HepG2 (cell line): ENCODE results near the gene NIP7. TPM values are rescaled to one million over a fixed set of nuclear protein-coding genes. Genes with fewer than 3 reads are reported as not detected.

Experiments used
- E2F5 ChIP-seq: sonication (generic); formaldehyde crosslinking; conservative IDR thresholded peaks from 2 replicates; pipeline ENCODE4 v1.4.0; 2020; ENCODE audit warnings: missing genetic modification reagents
- MAFF ChIP-seq: IDR thresholded peaks from 2 replicates; pipeline ENCODE4 v1.6.1; 2011; ENCODE audit warnings: low read depth, low read length, improper control_type of control experiment
- MED13 ChIP-seq: sonication (generic); formaldehyde crosslinking; IDR thresholded peaks from 2 replicates; pipeline ENCODE4 v1.5.0; 2020; ENCODE audit warnings: missing genetic modification reagents
- NCOA5 ChIP-seq: sonication (generic); formaldehyde crosslinking; IDR thresholded peaks from 2 replicates; pipeline ENCODE4 v1.4.0; 2020; ENCODE audit warnings: missing genetic modification reagents
- NFRKB ChIP-seq: fragments of 450-650 bp; IDR thresholded peaks from 2 replicates; pipeline ENCODE4 v1.6.1; 2017
- PATZ1 ChIP-seq: sonication (generic); formaldehyde crosslinking; IDR thresholded peaks from 2 replicates; pipeline ENCODE4 v1.4.0; 2020; ENCODE audit warnings: missing genetic modification reagents
- PHF8 ChIP-seq: sonication (generic); formaldehyde crosslinking; IDR thresholded peaks from 2 replicates; pipeline ENCODE4 v1.5.0; 2020; ENCODE audit warnings: missing genetic modification reagents
- RFX3 ChIP-seq: IDR thresholded peaks from 2 replicates; pipeline ENCODE4 v1.6.1; 2016; ENCODE audit warnings: missing biosample characterization, missing genetic modification reagents
- RFXAP ChIP-seq: sonication (generic); formaldehyde crosslinking; IDR thresholded peaks from 2 replicates; pipeline ENCODE4 v1.4.0; 2020; ENCODE audit warnings: missing genetic modification reagents, borderline replicate concordance
- RNF219 ChIP-seq: sonication (generic); formaldehyde crosslinking; IDR thresholded peaks from 2 replicates; pipeline ENCODE4 v1.5.0; 2020; ENCODE audit warnings: mild to moderate bottlenecking, missing genetic modification reagents
- TFDP2 ChIP-seq: sonication (generic); formaldehyde crosslinking; IDR thresholded peaks from 2 replicates; pipeline ENCODE4 v1.4.0; 2020; ENCODE audit warnings: missing genetic modification reagents
- ZBTB34 ChIP-seq: sonication (generic); formaldehyde crosslinking; IDR thresholded peaks from 2 replicates; pipeline ENCODE4 v1.8.0; 2022; ENCODE audit warnings: mild to moderate bottlenecking, missing genetic modification reagents
- ZFYVE20 ChIP-seq: sonication (generic); formaldehyde crosslinking; IDR thresholded peaks from 2 replicates; pipeline ENCODE4 v1.8.0; 2023; ENCODE audit warnings: low read depth, mild to moderate bottlenecking, moderate library complexity, missing genetic modification reagents, borderline replicate concordance
- ZNF138 ChIP-seq: sonication (generic); formaldehyde crosslinking; IDR thresholded peaks from 2 replicates; pipeline ENCODE4 v1.5.0; 2020; ENCODE audit warnings: mild to moderate bottlenecking, low read depth, missing genetic modification reagents
- ZNF281 ChIP-seq: sonication (generic); formaldehyde crosslinking; IDR thresholded peaks from 2 replicates; pipeline ENCODE4 v1.4.0; 2020; ENCODE audit warnings: missing genetic modification reagents, borderline replicate concordance
- ZNF331 ChIP-seq: sonication (generic); formaldehyde crosslinking; IDR thresholded peaks from 2 replicates; pipeline ENCODE4 v1.4.0; 2020; ENCODE audit warnings: missing genetic modification reagents
- ZNF614 ChIP-seq: IDR thresholded peaks from 2 replicates; pipeline ENCODE4 v1.6.1; 2018; ENCODE audit warnings: missing biosample characterization, missing genetic modification reagents, inconsistent platforms, borderline replicate concordance
- ZNF777 ChIP-seq: sonication (generic); formaldehyde crosslinking; IDR thresholded peaks from 2 replicates; pipeline ENCODE4 v1.4.0; 2020; ENCODE audit warnings: missing genetic modification reagents
- ZSCAN29 ChIP-seq: sonication (generic); formaldehyde crosslinking; conservative IDR thresholded peaks from 2 replicates; pipeline ENCODE4 v1.4.0; 2020; ENCODE audit warnings: mild to moderate bottlenecking, missing genetic modification reagents
- polyA plus RNA-seq, 8 experiments: library from polyadenylated mRNA; depleted of rRNA in 3 of 8; stranded (reverse) in 7 of 8; unstranded in 1 of 8; fragments of >200 nt; fragmentation: Illumina TruSeq in 4 of 8; extraction: Trizol in 4 of 8; gene quantifications; 2 replicates each; pipeline versions ENCODE4 v1.2.1 to v1.2.3, GENCODE V29; 2011 to 2016; ENCODE audit warnings: low read depth in 4 of 8, missing spikeins in 1 of 8, mixed read lengths in 1 of 8; ENCODE audit not compliant: insufficient read depth in 1 of 8
- total RNA-seq, 5 experiments: library from RNA; depleted of rRNA; stranded (reverse); fragments of >200 nt; fragmentation: Illumina TruSeq; extraction: Trizol; gene quantifications; 2 replicates each; pipeline ENCODE4 v1.2.3, GENCODE V29; 2016; ENCODE audit warnings: low read depth in 1 of 5

The NIP7 gene
- total and polyA plus RNA-seq, 2 of the 13 experiments (the other 11 are each of a cell fraction or from before 2014, with no cell fraction given): 15.3 to 114 TPM

GRCh38 chr16:69330286-69331109 lies 9.1 kb upstream of the NIP7 start, which contains the start of gene PDF (continued):
- TF ChIP-seq TFDP2 (CRISPR knock-in tag) (peak; percentile 97), RNF219 (CRISPR knock-in tag) (no peak), E2F5 (CRISPR knock-in tag) (peak; percentile 90), RFXAP (CRISPR knock-in tag) (peak; percentile 92; the same call in 1 of the 2 replicates), NCOA5 (CRISPR knock-in tag) (no peak), RFX3 (no peak), ZNF281 (CRISPR knock-in tag) (peak; percentile 57; the same call in 1 of the 2 replicates), PATZ1 (CRISPR knock-in tag) (peak; percentile 72), ZFYVE20 (CRISPR knock-in tag) (no peak), ZBTB34 (CRISPR knock-in tag) (no peak), NFRKB (no peak), MAFF (no peak), ZNF614 (CRISPR knock-in tag) (peak; percentile 95; the same call in 1 of the 2 replicates), ZSCAN29 (no peak), ZNF777 (CRISPR knock-in tag) (peak; percentile 93), MED13 (peak; percentile 92), PHF8 (peak; percentile 94), ZNF138 (CRISPR knock-in tag) (peak; percentile 94), ZNF331 (CRISPR knock-in tag) (peak; percentile 84)
